ENCODE measurements around the gene COL6A5.

- no peak for TF ChIP-seq CTCF (IDR thresholded peaks at IDR 0.05)
- TF ChIP-seq POLR2A (IDR thresholded peaks at IDR 0.05), result no peak
Observed at GRCh38 chr3:130386604-130387263, 41.3 kb downstream of the COL6A5 start.

Measured in lower leg skin (tissue), 3 donors.